Naive B cell (primary cell): ENCODE measurements around the gene ISM1. TPM values are rescaled to one million over a fixed set of nuclear protein-coding genes. Genes with fewer than 3 reads are reported as not detected.
A peak's percentile ranks its signal among the peaks of the same experiment; 100 is the strongest.
"Not testable (repeated sequence)": the region's sequence is repeated elsewhere in the genome, so short reads cannot be mapped to it uniquely, and the experiment has no call there.

Source experiments
- ATAC-seq, 2 donors: fragments of 150-1000 bp; cut with Tn5 transposase; 2 replicates each; pipeline ENCODE4 v1.10.0; 2021; ENCODE audit warnings: low read depth in 2 of 2, mild to moderate bottlenecking in 2 of 2, moderate library complexity in 2 of 2
- DNase-seq: peaks from one replicate; pipeline ENCODE4 v3.0.0; 2022
- H3K27ac Mint-ChIP-seq, 6 donors: one replicate each; pipeline ENCODE4 v1.8.0; 2020 to 2022; ENCODE audit warnings: mild to moderate bottlenecking in 6 of 6, mixed read lengths in 6 of 6, moderate library complexity in 5 of 6, inconsistent platforms in 2 of 6
- H3K27me3 Mint-ChIP-seq, 3 donors: one replicate each; pipeline ENCODE4 v1.8.0; 2021 to 2022; ENCODE audit warnings: mixed read lengths in 3 of 3, mild to moderate bottlenecking in 1 of 3
- H3K36me3 Mint-ChIP-seq, 2 donors: one replicate each; pipeline ENCODE4 v1.8.0; 2020 to 2022; ENCODE audit warnings: mixed read lengths in 2 of 2, inconsistent platforms in 1 of 2, mild to moderate bottlenecking in 1 of 2
- H3K4me1 Mint-ChIP-seq, 3 donors: one replicate each; pipeline ENCODE4 v1.8.0; 2020 to 2022; ENCODE audit warnings: mixed read lengths in 3 of 3, inconsistent platforms in 1 of 3, mild to moderate bottlenecking in 1 of 3, moderate library complexity in 1 of 3
- H3K4me3 Mint-ChIP-seq, 8 donors: one replicate each; pipeline ENCODE4 v1.8.0; 2020 to 2022; ENCODE audit warnings: mild to moderate bottlenecking in 8 of 8, mixed read lengths in 8 of 8, moderate library complexity in 8 of 8, inconsistent platforms in 2 of 8
- H3K9me3 Mint-ChIP-seq, 7 donors: one replicate each; pipeline ENCODE4 v1.8.0; 2020 to 2022; ENCODE audit warnings: mixed read lengths in 7 of 7, mild to moderate bottlenecking in 5 of 7, inconsistent platforms in 2 of 7, moderate library complexity in 1 of 7
- polyA plus RNA-seq, 6 donors: library from polyadenylated mRNA; unstranded; fragments of 300-500 nt; fragmentation: Illumina TruSeq; gene quantifications; one replicate each; pipeline ENCODE4 v1.2.3, GENCODE V29; 2021; ENCODE audit warnings: low read depth in 6 of 6

ISM1 gene
- polyA plus RNA-seq, 6 donors from 2014 or later: not detected

DNA sequence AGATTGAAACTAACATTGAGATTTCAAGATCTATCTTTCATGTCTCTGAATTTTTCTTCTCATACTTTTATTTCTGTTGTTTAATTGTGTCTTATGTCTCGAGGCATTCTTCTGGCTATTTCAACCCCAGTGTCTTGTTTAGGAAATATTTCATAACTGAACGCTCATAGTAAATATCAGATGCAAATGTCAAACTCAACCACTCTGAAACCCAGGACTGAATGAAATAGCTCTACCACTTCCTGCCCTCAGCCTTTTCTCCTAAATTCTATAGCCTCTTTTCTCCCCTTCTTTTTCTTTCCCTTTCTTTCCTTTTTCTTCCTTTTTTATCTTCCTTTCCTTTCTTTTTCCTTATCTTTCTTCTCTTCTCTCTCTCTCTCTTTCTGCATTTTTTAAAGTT lies 7.7 kb downstream of the ISM1 start:
- Mint-ChIP-seq H3K4me3 (no peak overlapping the region), H3K4me1 (no peaks in the 10 kb centered on the region), H3K27ac (no peak overlapping the region), H3K36me3 (no peaks in the 10 kb centered on the region), H3K27me3 (peaks cover 0 to 24% (median 16%) of the 10 kb centered on the region in 3 donors), H3K9me3 (peaks cover 0 to 17% (median 3%) of the 10 kb centered on the region in 7 donors)
- ATAC-seq (no peak), DNase-seq (no peak)

DNA sequence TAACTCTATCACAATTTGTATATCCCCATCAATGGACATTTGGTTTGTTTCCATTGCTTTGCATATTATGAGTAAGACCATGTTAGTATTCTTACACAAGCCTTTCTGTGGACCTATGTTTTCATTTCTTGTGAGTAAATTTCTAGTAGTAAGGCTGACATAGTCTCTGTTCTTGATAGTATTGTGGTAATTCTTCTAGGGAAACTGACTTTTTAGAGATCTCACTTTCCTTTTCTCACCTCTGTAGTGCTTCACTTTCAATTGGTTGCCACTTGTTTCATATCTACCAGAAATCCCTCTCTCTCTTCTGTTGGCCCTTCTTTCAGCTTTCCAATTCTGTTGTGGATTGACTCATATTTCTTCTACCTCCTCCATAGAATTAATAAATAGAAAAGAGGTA lies 8.5 kb downstream of the ISM1 start:
- no peaks in the 10 kb centered on the region for H3K36me3 Mint-ChIP-seq
- no peak for ATAC-seq
- no peaks in the 10 kb centered on the region for H3K4me1 Mint-ChIP-seq
- DNase-seq: no peak
- no peak overlapping the region for H3K4me3 Mint-ChIP-seq
- peaks cover 0 to 17% (median 3%) of the 10 kb centered on the region in 7 donors for H3K9me3 Mint-ChIP-seq
- H3K27me3 Mint-ChIP-seq: peaks cover 2 to 19% (median 15%) of the 10 kb centered on the region in 3 donors
- no peak overlapping the region for H3K27ac Mint-ChIP-seq

DNA sequence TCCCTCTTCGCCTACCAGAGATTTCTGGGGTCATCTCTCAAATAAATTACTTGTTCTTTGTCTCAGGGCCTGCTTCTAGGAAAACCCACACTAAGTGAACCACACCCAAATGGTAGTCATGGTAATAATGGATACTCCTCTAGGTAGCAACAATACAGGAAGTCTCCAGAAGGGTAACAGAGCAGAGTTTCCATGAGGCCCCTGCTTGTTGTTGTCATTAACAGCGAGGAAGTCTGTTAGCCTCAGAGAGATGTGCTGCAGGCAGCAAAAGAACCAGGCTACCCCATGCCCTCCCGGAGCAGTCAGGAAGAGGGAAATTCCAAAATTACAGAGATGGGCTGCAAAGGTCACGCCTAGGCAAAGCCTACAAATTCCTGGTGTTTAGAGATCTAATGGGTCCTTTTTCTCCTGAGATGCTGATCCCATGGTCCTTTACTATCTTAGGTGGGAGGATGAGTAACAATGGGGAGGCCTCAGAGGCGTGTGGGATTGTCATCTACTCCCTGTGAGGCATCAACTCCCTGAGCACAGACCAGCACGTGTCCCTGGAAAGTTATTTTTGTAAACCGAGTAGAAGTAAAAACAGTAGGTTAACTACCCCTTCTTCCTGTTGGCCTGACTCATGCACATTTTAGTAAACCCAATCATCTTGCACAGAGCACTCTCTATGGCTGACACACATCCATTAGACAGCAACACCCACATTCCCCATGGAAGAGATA lies 10.1 kb downstream of the ISM1 start:
- no peak overlapping the region for H3K4me3 Mint-ChIP-seq
- H3K27me3 Mint-ChIP-seq: peaks cover 6 to 15% (median 14%) of the 10 kb centered on the region in 3 donors

GRCh38 chr20:13232999-13233398 lies 11.9 kb downstream of the ISM1 start:
- H3K9me3 Mint-ChIP-seq: peaks cover 0 to 9% (median 3%) of the 10 kb centered on the region in 7 donors
- H3K4me1 Mint-ChIP-seq: no peaks in the 10 kb centered on the region
- no peak for ATAC-seq
- DNase-seq: no peak
- H3K27ac Mint-ChIP-seq: no peak overlapping the region
- H3K36me3 Mint-ChIP-seq: no peaks in the 10 kb centered on the region
- H3K4me3 Mint-ChIP-seq: no peak overlapping the region
- H3K27me3 Mint-ChIP-seq: peaks cover 6 to 15% (median 14%) of the 10 kb centered on the region in 3 donors

More for the DNA sequence above, 10.1 kb downstream of the ISM1 start:
- no peak overlapping the region for H3K27ac Mint-ChIP-seq
- DNase-seq: no peak
- peaks cover 0 to 15% (median 3%) of the 10 kb centered on the region in 7 donors for H3K9me3 Mint-ChIP-seq
- H3K36me3 Mint-ChIP-seq: no peaks in the 10 kb centered on the region
- ATAC-seq: no peak
- H3K4me1 Mint-ChIP-seq: no peaks in the 10 kb centered on the region

DNA sequence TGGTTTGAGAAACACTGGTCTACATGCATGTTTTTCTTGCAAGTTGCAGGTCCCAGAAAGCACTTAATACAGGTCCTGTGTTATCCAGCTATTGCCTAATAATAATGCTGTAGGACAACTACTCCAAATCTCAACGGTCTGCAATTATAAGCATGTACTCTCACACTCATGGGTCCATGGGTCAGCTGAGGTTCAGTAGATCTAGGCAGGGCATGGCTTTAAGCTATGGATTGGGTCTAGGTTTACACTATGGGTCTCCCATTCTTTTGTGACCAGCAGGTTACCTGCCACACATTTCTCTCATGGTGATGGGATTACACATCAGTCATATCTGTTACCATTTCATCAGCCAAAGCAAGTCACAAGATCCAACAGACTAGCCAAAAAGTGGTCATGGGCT lies 13.9 kb downstream of the ISM1 start:
- H3K27me3 Mint-ChIP-seq: peaks cover 6 to 11% (median 9%) of the 10 kb centered on the region in 3 donors
- H3K36me3 Mint-ChIP-seq: no peaks in the 10 kb centered on the region
- H3K27ac Mint-ChIP-seq: no peak overlapping the region
- peaks cover 0 to 3% (median 0%) of the 10 kb centered on the region in 7 donors for H3K9me3 Mint-ChIP-seq
- H3K4me1 Mint-ChIP-seq: no peaks in the 10 kb centered on the region
- H3K4me3 Mint-ChIP-seq: no peak overlapping the region
- ATAC-seq: no peak
- no peak for DNase-seq

DNA sequence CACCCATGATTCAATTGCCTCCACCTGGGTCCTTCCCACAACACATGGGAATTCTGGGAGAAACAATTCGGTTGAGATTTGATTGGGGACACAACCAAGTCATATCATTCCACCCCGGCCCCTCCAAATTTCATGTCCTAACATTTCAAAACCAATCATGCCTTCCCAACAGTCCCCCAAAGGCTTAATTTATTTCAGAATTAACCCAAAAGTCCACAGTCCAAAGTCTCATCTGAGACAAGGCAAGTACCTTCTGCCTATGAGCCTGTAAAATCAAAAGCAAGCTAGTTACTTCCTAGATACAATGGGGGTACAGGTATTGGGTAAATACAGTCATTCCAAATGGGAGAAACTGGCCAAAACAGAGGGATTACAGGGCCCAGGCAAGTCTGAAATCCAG lies 15.3 kb downstream of the ISM1 start:
- H3K27ac Mint-ChIP-seq, H3K9me3 Mint-ChIP-seq, H3K4me3 Mint-ChIP-seq, ATAC-seq, DNase-seq, H3K27me3 Mint-ChIP-seq, H3K36me3 Mint-ChIP-seq, H3K4me1 Mint-ChIP-seq: not testable (repeated sequence)

GRCh38 chr20:13236990-13237720 lies 16.1 kb downstream of the ISM1 start:
- peaks cover 0 to 1% (median 0%) of the 10 kb centered on the region in 7 donors for H3K9me3 Mint-ChIP-seq
- no peak overlapping the region for H3K27ac Mint-ChIP-seq
- no peaks in the 10 kb centered on the region for H3K4me1 Mint-ChIP-seq
- H3K4me3 Mint-ChIP-seq: no peak overlapping the region
- peaks cover 0 to 8% (median 6%) of the 10 kb centered on the region in 3 donors for H3K27me3 Mint-ChIP-seq
- ATAC-seq: no peak
- DNase-seq: no peak
- H3K36me3 Mint-ChIP-seq: no peaks in the 10 kb centered on the region

DNA sequence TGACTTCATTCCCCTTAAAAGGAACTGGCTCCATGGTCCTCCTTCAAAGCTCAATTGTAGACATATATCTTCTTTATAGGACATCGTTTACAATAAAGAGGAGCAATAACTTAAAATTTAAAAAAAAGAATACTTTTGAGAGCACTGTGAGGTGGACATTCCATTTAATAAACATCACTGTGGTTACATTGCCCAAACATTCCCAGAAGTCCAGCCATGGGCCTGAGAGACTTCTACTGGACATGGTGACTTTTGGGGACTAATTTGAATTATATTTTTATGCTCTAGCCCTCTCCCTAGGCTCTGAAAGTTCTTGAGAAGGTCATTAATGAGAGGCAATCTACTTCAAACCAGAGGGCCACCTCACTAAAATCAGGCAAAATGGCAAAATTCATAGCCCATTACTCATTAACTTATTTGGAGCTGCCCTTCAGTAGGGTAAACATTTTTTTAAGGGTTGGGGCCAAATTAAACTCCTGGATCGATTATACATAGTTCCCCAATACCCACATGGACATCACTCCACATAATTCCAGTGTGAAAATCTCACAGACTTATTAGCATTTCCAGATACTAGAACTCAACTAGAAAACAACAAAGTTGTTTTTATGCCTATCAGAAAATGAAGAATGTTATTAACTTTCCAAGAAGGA lies 17.1 kb downstream of the ISM1 start:
- Mint-ChIP-seq H3K36me3 (no peaks in the 10 kb centered on the region), H3K4me1 (no peaks in the 10 kb centered on the region), H3K27me3 (peaks cover 0 to 6% (median 0%) of the 10 kb centered on the region in 3 donors), H3K9me3 (no peaks in the 10 kb centered on the region), H3K4me3 (no peak overlapping the region), H3K27ac (no peak overlapping the region)
- DNase-seq (no peak), ATAC-seq (no peak)

DNA sequence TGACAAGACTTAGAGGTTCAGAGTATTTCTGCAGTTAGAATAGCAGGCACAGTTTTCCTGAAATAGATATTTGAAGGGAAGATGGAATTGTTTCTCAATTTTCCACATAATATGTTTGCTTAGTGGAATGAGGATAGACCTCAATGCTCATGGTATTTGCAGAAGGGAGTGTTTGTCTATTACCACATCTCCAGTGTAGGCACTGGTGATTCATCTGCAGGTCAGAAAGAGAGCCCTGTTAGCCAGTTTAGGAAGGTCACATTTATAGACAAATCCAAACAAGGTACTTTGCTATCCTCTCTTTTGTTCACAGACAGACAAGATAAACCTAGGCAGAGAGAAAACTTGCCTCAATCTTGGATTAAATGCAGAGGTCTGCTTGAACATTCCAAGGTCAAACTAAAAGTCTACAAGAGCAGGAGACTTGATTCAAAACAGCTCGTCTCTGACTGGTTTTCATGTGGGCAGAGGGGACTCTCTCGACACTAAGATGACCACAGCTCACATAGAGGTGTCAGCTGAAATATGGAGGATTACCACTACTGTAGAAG lies 22.8 kb downstream of the ISM1 start:
- H3K4me1 Mint-ChIP-seq: peaks cover 3 to 10% (median 8%) of the 10 kb centered on the region in 3 donors
- no peak overlapping the region for H3K27ac Mint-ChIP-seq
- H3K9me3 Mint-ChIP-seq: peaks cover 0 to 1% (median 0%) of the 10 kb centered on the region in 7 donors
- no peak for ATAC-seq
- no peaks in the 10 kb centered on the region for H3K27me3 Mint-ChIP-seq
- H3K4me3 Mint-ChIP-seq: no peak overlapping the region
- H3K36me3 Mint-ChIP-seq: no peaks in the 10 kb centered on the region
- DNase-seq: no peak

DNA sequence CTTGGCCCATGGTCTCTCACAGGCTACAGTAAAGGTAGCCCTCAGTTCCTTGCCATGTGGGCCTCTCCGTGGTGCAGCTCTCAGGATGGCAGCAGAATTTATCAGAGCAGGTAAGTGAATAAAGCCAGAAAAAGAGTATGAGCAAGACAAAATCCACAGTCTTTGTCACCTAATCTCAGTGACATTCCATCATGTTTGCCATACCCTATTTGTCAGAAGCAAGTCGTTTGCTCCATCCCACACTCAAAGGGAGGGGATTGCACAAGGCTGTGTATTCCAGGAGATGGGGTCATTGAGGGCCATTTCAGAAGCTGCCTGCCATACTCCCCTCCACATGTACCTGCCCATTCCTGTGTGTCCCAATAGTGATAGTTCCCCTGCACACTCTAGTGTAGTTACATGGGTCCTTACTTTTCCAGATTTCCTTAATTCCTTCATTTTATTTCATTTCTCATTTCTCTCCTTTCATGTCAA lies 24.2 kb downstream of the ISM1 start:
- H3K36me3 Mint-ChIP-seq: no peaks in the 10 kb centered on the region
- DNase-seq: no peak
- no peak overlapping the region for H3K27ac Mint-ChIP-seq
- H3K27me3 Mint-ChIP-seq: no peaks in the 10 kb centered on the region
- no peak overlapping the region for H3K4me3 Mint-ChIP-seq
- peaks cover 0 to 1% (median 0%) of the 10 kb centered on the region in 7 donors for H3K9me3 Mint-ChIP-seq
- peaks cover 3 to 10% (median 8%) of the 10 kb centered on the region in 3 donors for H3K4me1 Mint-ChIP-seq
- no peak for ATAC-seq

- ATAC-seq (no peak), DNase-seq (no peak)
- H3K27me3 Mint-ChIP-seq: peaks cover 0 to 8% (median 4%) of the 10 kb centered on the region in 3 donors
- H3K4me1 Mint-ChIP-seq: peaks cover 3 to 10% (median 8%) of the 10 kb centered on the region in 3 donors
- H3K27ac Mint-ChIP-seq: peak overlapping the region in 1 of 6 donors; percentile 22
- H3K4me3 Mint-ChIP-seq: no peak overlapping the region
- no peaks in the 10 kb centered on the region for H3K9me3 Mint-ChIP-seq
- H3K36me3 Mint-ChIP-seq: no peaks in the 10 kb centered on the region
Observed at GRCh38 chr20:13249118-13249797, 28.2 kb downstream of the ISM1 start.

GRCh38 chr20:13249798-13250170 lies 28.7 kb downstream of the ISM1 start:
- peaks cover 0 to 8% (median 4%) of the 10 kb centered on the region in 3 donors for H3K27me3 Mint-ChIP-seq
- no peak overlapping the region for H3K4me3 Mint-ChIP-seq
- H3K36me3 Mint-ChIP-seq: no peaks in the 10 kb centered on the region
- H3K27ac Mint-ChIP-seq: peak overlapping the region in 1 of 6 donors; percentile 22
- DNase-seq (no peak), ATAC-seq (no peak)
- H3K4me1 Mint-ChIP-seq: peaks cover 3 to 10% (median 8%) of the 10 kb centered on the region in 3 donors
- no peaks in the 10 kb centered on the region for H3K9me3 Mint-ChIP-seq

GRCh38 chr20:13250251-13250650 lies 29.2 kb downstream of the ISM1 start:
- Mint-ChIP-seq H3K4me3 (no peak overlapping the region), H3K27ac (no peak overlapping the region), H3K27me3 (peaks cover 0 to 8% (median 4%) of the 10 kb centered on the region in 3 donors), H3K4me1 (peaks cover 3 to 10% (median 8%) of the 10 kb centered on the region in 3 donors), H3K9me3 (no peaks in the 10 kb centered on the region), H3K36me3 (no peaks in the 10 kb centered on the region)
- no peak for ATAC-seq
- DNase-seq: no peak
